Stimulated activated CD4-positive, alpha-beta T cell treated with anti-CD3 and anti-CD28 coated beads, Interleukin-1b, Interleukin-23, amount 100 ng/mL, for 24 hours (primary cell): ENCODE data around the gene EXOSC6.
A peak's percentile ranks its signal among the peaks of the same experiment; 100 is the strongest.
"Not testable (repeated sequence)": the region's sequence is repeated elsewhere in the genome, so short reads cannot be mapped to it uniquely, and the experiment has no call there.

Experiments
- DNase-seq, 4 experiments: peaks; one replicate each; pipeline ENCODE4 v3.0.0-alpha.2; 2020; ENCODE audit warnings: low read depth in 4 of 4, low spot score in 1 of 4

Gene EXOSC6

DNA sequence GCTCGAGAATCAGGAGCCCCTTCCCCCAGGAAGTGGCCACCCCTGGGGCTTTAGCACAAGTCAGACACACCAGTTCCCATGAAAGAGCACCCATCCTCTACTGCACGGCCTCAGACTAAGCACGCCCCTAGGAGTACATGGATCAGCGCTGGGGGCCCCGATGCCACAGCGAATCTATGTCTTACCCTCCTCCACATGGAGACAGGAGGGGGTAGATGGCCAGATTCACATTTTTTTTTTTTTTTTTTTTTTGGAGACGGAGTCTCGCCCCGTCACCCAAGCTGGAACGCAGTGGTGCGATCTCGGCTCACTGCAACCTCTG is 3.2 kb upstream of the EXOSC6 start:
- DNase-seq: no peak

DNA sequence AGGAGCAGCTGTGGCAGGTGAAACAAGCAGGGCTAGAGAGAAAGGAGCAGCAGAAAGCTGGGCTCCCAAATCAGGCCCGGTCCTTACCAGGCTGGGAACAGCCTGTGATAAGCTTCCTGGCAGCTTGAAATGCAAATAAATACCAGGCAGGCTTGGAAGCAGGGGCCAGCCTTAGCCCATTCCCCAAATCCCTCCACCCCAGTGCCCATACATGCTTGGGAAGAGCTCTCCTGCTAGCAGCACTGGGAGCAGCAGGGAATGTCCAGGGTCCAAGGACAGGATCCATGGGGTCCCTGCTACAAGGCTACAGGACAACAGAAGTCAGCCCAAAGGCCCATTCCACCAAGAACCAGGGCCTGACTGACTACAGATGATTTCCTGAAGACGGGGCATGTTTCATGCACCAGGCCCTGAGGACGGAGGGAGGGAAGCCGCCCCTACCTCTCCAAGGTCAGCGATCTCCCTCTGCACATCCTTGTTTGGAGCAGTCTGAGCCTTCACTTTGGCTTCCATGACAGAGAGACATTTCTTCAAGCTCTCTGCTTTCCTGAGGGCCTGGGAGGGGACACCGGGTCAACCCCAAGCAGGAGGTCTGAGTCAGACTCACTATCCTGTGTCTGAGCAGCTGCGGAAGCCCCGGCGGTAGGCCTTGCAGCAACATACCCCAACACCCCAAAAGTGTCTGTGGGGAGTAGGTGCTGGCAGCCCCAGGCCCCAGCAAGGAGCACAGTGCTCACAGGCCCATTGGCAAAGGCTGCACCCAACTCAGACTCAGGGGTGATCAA is 2.6 kb upstream of the EXOSC6 start:
- DNase-seq: no peak

DNA sequence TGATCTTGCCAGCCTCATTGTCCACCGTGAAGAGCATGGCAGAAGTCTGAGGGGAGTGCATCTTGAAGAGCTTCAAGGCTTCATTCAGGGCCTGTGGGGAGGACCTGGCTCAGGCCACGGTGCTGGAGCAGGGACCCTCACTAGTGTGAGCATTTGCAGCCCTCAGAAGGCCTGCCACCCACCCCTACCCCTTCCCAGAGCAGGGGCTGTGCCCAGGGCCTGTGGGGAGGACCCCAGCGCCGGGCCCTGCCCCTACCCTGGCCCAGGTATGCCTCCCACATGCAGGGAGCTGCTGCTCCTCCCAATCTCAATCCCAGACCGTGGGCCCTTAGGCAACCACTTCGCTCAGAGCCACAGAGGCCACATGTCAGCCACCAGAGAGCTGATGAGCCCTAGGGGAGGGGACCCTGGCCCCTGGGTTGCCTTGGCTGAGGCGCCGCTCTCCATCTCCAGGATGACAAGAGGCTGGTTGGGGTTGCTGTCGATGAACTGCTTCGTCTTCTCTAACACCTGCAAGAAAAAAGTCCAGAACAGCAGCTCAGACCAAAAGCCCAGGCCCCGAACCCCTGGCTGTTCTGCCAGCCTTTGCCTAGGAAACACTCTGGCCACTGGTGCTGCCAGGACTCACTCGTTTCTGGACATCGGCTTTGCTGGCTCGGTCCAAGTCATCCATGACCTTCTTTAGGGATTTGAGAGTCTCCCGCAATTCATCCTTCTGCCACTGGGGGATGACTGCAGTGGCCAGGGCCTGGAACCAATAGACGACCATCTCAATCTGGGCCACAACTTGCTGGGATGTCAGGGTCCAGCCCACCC is 1.8 kb upstream of the EXOSC6 start:
- DNase-seq: peak in 1 of 4 experiments; percentile 16

DNA sequence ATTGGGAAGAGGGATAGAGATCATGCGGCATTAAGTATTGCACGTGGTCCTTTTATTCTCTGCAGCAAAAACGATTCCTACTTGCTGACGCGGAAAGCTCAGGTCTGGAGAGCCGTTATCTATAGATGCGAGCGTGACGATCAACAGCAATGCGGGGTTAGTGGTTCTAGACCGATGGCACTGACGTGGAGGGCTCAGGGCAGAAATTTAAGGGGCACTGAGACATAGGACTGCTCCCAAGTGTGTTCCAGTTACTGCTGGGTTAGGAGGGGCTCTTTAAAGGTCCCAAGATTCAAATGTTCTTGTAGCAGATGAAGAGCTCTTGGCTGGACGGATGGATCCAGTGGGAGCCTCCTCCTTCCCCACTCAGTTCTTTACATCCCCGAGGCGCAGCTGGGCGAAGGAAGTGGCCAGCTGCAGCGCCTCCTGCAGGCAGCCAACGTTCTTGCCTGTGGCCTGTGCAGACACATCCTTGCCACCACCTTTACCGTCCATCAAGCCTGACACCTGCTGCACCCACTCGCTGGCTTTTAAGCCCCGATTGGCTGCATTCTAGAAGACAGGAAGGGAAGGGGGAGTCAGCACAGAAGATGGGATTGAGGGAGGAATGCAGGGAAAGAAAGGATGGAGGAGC is 732 bp upstream of the EXOSC6 start:
- no peak for DNase-seq

DNA sequence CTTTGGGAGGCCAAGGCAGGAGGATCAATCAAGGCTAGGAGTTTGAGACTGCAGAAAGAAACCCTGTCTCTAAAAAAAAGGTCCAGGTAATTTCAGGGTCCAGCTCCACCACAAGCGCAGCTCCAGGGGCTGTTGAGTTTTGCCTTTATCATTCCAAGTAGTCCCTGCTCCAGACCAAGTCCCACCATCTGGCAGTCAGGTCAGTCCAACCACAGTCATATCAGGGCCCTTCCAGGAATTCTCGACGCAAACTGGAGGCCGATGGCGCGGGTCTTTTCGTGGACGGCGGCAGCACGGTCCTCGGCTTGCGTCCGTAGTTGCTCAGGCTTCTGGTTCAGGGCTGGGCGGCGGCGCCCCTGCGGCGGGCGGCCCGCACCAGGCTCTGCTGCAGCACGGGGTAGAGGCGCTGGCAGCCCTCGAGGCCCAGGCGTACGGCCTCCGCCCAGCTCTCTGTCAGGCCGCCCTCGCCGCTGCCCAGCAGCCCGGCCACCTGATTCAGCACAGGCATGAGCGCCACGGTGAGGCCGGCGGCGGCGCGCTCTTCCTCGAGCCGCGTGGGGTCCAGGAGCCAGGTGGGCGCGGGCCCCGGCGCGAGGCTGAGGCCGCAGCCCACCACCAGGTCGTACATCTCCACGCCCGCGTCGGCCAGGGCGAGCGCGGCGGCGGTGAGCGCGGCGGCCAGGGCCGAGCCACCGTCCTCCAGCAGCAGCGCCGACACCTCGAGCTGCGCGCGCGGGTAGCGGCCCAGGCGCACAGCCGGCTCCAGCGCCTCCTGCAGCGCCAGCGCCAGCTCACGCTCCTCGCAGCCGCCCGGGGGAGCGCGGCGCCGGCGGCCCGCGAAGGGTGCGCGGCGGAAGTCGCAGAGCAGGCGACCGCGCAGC is 752 bp downstream of the EXOSC6 start:
- DNase-seq: peak in 3 of 4 experiments; percentile 11 to 20 (median 14)

DNA sequence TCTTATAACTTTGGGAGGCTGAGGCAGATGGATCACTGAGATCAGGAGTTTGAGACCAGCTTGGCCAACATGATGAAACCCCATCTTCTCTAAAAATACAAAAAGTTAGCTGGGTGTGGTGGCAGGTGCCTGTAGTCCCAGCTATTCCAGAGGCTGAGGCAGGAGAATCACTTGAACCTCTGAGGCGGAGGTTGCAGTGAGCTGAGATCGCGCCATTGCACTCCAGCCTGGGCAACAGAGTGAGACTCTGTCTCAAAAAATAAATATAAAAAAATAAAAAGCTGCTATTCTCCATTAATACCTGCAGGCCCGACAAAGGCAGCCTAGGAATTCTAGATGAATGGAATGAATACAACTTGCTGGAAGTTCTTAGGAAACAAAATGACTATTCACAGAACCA is 2.0 kb downstream of the EXOSC6 start:
- not testable (repeated sequence) for DNase-seq

DNA sequence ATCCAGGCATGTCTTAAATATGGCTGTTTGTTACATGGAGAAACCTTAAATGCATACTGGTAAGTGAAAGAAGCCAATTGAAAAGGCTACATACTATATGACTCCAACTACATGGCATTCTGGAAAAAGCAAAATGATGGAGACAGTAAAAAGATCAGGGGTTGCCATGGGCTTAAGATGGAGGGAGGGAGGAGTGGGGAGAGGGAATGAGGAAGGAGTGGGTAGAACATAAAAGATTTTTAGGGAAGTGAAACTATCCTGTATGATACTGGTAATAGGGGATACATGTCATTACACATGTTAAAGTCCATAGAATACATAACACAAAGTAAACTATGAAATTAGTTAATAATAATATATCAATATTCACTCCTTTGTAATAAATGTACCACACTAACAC is 13.0 kb downstream of the EXOSC6 start:
- DNase-seq: not testable (repeated sequence)

DNA sequence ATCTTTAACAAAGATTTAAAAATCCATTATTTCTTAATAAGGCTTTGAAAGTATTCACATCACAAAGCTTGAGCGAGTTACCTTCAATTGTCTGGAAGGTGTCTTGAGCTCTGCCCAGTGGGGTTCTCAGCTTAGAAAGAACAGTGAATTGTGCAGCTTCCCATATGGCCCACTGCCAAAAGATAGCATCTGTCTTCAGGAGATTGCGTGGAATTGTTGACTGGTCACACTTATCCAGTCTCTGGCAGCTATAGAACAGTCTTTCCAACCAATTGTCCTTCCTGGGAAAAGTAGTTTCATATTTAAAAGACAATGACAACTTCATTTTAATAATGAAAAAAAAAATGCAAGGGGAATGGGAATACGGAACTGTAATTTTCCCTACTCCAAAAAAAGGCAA is 19.9 kb downstream of the EXOSC6 start:
- not testable (repeated sequence) for DNase-seq

DNA sequence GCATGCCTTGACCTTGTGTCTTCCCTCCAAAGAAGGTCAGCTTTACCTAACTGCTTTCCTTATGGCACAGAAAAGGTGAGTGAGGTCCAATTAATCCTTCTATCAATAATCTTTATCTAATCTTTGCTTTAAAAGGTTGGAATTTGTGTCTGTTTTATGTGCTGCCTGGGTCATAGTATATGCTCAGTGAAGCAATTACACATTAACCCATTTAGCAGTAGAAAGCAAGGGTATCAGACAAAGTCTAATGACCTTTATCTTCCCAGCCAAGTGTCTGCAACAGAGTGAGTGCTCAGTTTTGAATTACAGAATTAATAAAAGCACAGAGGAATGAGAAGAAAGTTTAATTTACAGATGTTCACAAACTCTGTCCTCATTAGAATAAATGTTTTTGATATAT is 25.7 kb downstream of the EXOSC6 start:
- not testable (repeated sequence) for DNase-seq

DNA sequence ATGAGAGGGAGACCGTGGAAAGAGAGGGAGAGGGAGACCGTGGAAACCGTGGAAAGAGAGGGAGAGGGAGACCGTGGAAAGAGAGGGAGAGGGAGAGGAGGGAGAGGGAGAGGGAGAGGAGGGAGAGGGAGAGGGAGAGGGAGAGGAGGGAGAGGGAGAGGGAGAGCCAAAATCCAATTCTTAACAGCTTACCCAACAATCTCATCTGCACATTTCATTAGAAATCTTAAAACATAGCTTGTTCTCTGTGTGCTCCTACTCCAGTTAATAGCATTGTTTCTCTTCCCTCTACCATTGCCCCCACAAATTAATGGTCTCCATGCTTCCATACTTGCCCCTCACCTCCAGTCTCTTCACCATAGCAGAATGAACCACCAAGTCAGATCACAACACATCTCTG is 26.3 kb downstream of the EXOSC6 start:
- DNase-seq: not testable (repeated sequence)

DNA sequence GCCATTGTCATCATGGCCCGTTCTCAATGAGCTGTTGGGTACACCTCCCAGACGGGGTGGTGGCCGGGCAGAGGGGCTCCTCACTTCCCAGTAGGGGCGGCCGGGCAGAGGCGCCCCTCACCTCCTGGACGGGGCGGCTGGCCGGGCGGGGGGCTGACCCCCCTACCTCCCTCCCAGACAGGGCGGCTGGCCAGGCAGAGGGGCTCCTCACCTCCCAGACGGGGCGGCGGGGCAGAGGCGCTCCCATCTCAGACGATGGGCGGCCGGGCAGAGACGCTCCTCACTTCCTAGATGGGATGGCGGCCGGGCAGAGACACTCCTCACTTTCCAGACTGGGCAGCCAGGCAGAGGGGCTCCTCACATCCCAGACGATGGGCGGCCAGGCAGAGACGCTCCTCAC is 27.1 kb downstream of the EXOSC6 start:
- DNase-seq: not testable (repeated sequence)

DNA sequence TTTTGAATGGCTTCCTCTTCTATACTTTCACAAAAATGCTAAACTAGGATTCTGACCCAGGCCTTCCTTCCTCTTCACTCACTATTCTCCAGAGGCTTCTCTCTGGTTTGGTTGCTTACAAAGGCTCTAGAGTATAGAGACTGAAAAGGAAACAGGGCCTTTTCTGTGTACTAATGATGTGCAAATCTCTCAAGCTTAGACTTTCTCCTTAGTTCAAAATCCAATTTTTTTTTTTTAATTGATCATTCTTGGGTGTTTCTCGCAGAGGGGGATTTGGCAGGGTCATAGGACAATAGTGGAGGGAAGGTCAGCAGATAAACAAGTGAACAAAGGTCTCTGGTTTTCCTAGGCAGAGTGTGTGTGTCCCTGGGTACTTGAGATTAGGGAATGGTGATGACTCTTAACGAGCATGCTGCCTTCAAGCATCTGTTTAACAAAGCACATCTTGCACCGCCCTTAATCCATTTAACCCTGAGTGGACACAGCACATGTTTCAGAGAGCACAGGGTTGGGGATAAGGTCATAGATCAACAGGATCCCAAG is 27.7 kb downstream of the EXOSC6 start:
- DNase-seq: not testable (repeated sequence)

DNA sequence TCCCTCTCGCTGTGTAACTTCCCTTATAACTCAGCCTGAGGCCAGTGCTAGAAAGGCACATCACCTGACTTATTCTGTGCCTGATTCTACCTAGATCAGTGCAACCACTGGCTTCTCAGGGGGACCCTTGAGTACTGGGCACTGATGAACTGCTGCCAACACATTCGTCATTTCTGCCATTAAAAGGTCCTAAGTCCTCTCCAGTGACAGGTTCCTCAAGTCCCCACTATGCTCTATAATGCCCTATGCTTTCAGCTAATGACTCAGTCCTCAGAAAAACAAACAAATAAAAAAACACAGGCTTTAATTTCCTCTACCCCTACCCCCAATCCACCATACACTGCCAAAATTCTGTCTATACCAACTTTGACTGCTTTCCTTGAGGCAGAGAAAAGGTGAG is 28.5 kb downstream of the EXOSC6 start:
- DNase-seq: not testable (repeated sequence)

DNA sequence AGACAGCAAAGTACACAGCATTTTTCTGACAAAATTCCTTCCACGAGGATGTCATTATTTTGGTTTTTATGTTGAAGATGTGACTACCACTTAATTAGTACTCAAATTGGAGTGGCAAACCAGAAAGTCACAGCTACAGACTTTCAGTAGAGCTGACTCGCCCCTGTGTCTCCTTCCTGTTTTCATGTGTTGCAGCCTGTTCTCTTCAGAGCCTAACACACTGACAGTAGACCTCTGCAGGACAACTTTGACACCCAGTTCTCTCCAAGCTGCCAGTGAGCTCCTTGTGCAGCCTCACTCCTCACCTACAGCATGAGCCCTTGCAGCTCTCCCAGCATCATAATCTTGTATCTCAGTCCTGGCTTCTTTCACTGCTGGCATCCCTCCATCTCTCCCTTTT is 29.2 kb downstream of the EXOSC6 start:
- DNase-seq: not testable (repeated sequence)

DNA sequence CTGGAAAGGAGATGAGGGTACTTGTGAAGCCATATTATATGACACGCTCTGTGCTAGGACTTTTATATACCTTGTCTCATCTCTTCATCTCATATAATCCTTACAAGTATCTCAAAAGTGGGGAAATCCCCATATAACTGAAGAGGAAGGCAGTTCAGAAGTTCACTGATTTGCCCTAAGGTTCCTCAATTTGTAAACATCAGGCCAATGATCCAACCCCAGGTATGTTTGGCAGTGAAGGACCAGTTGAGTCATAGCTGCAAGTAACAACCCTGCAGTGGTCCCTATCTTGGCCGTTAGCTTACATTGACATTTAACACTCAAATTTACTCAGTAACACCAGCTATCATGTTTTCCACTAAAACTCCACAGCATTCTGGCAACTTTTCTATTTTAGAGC is 33.2 kb downstream of the EXOSC6 start:
- DNase-seq: not testable (repeated sequence)

DNA sequence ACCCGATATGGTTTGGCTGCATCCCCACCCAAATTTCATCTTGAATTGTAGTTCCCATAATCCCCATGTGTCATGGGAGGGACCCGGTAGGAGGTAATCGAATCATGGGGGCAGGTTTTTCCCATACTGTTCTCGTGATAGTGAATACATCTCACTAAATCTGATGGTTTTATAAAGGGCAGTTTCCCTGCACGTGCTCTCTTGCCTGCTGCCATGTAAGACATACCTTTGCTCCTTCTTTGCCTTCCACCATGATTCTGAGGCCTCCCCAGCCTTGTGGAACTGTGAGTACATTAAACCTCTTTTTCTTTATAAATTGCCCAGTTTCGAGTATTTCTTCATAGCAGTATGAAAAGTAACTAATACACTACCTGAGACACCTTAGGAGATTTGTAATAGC is 45.4 kb downstream of the EXOSC6 start:
- DNase-seq: not testable (repeated sequence)

DNA sequence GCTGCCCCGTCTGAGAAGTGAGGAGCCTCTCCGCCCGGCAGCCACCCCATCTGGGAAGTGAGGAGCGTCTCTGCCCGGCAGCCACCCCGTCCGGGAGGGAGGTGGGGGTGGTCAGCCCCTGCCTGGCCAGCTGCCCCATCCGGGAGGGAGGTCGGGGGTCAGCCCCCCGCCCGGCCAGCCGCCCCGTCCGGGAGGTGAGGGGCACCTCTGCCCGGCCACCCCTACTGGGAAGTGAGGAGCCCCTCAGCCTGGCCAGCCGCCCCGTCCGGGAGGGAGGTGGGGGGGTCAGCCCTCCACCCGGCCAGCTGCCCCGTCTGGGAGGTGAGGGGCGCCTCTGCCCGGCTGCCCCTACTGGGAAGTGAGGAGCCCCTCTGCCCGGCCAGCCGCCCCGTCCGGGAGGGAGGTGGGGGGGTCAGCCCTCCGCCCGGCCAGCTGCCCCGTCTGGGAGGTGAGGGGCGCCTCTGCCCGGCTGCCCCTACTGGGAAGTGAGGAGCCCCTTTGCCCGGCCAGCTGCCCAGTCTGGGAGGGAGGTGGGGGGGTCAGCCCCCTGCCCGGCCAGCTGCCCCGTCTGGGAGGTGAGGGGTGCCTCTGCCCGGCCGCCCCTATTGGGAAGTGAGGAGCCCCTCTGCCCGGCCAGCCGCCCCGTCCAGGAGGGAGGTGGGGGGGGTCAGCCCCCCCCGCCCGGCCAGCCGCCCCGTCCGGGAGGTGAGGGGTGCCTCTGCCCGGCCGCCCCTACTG is 46.9 kb downstream of the EXOSC6 start:
- not testable (repeated sequence) for DNase-seq

DNA sequence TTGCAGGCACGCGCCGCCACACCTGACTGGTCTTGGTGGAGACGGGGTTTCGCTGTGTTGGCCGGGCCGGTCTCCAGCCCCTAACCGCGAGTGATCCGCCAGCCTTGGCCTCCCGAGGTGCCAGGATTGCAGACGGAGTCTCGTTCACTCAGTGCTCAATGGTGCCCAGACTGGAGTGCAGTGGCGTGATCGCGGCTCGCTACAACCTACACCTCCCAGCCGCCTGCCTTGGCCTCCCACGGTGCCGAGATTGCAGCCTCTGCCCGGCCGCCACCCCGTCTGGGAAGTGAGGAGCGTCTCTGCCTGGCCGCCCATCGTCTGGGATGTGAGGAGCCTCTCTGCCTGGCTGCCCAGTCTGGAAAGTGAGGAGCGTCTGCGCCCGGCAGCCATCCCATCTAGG is 47.7 kb downstream of the EXOSC6 start:
- not testable (repeated sequence) for DNase-seq

DNA sequence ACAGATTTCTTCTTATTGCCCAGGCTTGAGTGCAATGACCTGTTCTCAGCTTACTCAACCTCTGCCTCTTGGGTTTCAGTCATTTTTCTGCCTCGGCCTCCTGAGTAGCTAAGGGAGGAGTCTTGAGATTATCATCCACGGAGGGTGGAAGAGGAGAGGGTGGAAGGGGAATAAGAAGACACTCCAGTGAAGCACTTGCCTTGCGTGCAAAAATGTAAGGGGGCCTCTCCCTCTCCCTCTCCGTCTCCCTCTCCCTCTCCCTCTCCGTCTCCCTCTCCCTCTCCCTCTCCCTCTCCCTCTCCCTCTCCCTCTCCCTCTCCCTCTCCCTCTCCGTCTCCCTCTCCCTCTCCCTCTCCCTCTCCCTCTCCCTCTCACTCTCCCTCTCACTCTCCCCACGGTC is 48.2 kb downstream of the EXOSC6 start:
- not testable (repeated sequence) for DNase-seq

DNA sequence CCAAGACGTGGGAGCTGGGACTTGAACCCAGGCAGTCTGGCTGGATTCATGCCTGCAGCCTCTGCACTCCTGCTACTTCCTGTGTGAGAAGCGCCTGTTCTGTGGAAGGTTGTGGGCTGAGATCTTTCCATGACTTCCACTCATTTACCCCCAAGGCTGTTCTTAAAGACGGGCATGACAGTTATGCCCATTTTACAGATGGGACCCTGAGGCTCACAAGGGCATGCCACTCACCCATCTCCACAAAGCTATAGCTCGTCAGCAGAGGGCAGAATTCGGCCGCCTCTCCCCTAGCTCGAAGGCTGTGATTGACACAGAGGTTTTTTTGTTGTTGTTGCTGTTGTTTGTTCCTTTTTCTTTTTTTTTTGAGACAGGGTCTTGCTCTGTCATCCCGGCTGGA is 51.7 kb downstream of the EXOSC6 start:
- not testable (repeated sequence) for DNase-seq
